ENCODE measurements around the gene PRSS57.

DNA sequence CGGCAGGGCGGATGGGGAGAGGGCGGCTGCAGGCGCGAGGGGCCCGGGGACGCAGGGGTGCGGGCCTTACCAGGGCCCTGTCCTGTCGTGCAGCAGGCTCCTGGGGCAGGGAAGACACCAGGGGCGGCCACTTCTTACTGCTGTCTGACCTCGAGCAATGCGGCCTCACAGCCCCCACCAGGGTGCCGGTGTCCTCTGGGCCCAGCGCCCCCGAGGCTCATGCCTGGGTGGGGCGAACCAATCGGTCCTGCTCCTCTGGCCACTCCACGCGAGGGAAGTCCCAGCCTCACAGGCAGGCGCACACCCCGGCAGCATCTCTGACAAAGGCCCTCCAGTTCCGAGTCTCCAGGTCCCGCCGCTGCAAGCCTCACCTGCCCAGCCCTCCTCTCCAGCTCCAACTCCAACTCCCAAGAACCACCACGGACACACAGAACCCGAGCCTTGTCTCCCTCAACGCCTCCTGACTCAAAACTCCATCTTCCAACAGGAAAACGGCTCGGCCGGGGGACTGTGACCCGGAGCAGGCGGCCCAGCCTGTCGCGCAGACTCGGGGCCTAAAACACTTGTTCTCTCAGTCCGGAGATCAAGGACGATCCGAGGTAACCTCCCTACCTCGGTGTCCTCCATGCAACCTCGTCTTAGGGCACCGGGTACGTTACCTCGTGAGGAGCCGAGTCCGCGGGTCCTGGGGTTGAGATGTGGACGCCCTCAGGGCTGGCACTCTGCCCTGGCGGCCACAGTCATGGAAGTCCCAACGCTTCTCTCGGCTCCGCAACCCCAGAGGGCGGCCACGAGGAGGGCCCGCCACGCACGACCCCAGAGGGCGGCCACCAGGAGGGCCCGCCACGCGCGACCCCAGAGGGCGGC lies 49.1 kb downstream of the PRSS57 start:
- TF ChIP-seq, protein P1, sequence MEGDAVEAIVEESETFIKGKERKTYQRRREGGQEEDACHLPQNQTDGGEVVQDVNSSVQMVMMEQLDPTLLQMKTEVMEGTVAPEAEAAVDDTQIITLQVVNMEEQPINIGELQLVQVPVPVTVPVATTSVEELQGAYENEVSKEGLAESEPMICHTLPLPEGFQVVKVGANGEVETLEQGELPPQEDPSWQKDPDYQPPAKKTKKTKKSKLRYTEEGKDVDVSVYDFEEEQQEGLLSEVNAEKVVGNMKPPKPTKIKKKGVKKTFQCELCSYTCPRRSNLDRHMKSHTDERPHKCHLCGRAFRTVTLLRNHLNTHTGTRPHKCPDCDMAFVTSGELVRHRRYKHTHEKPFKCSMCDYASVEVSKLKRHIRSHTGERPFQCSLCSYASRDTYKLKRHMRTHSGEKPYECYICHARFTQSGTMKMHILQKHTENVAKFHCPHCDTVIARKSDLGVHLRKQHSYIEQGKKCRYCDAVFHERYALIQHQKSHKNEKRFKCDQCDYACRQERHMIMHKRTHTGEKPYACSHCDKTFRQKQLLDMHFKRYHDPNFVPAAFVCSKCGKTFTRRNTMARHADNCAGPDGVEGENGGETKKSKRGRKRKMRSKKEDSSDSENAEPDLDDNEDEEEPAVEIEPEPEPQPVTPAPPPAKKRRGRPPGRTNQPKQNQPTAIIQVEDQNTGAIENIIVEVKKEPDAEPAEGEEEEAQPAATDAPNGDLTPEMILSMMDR (IDR thresholded peaks at IDR 0.05): no peak
- TF ChIP-seq POLR2AphosphoS5 (IDR thresholded peaks at IDR 0.05; ENCODE audit: low read depth, low read length): no peak
- TF ChIP-seq EZH2phosphoT487 (IDR thresholded peaks at IDR 0.05; ENCODE audit: borderline replicate concordance, low read depth): no peak
- no peak for TF ChIP-seq RAD21 (IDR thresholded peaks at IDR 0.05; ENCODE audit: low read length)
- no peak for TF ChIP-seq CHD2 (IDR thresholded peaks at IDR 0.05; ENCODE audit: low read length, partially characterized antibody)
- TF ChIP-seq JUND (IDR thresholded peaks at IDR 0.05): no peak
- TF ChIP-seq TAF1 (IDR thresholded peaks at IDR 0.05; ENCODE audit: borderline replicate concordance, low read depth, low read length): no peak
- TF ChIP-seq MXI1 (IDR thresholded peaks at IDR 0.05; ENCODE audit: low read depth, low read length): no peak
- no peak for TF ChIP-seq SMC3 (IDR thresholded peaks at IDR 0.05; ENCODE audit: low read depth, low read length)
- TF ChIP-seq, protein P2, sequence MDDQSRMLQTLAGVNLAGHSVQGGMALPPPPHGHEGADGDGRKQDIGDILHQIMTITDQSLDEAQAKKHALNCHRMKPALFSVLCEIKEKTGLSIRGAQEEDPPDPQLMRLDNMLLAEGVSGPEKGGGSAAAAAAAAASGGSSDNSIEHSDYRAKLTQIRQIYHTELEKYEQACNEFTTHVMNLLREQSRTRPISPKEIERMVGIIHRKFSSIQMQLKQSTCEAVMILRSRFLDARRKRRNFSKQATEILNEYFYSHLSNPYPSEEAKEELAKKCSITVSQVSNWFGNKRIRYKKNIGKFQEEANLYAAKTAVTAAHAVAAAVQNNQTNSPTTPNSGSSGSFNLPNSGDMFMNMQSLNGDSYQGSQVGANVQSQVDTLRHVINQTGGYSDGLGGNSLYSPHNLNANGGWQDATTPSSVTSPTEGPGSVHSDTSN (IDR thresholded peaks at IDR 0.05): no peak
- TF ChIP-seq, protein P3, sequence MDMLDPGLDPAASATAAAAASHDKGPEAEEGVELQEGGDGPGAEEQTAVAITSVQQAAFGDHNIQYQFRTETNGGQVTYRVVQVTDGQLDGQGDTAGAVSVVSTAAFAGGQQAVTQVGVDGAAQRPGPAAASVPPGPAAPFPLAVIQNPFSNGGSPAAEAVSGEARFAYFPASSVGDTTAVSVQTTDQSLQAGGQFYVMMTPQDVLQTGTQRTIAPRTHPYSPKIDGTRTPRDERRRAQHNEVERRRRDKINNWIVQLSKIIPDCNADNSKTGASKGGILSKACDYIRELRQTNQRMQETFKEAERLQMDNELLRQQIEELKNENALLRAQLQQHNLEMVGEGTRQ (IDR thresholded peaks at IDR 0.05; ENCODE audit: borderline replicate concordance, low read depth, low read length): no peak
